Right lobe of liver (tissue), 6 donors: ENCODE measurements around the gene CDK12. TPM values are rescaled to one million over a fixed set of nuclear protein-coding genes. Genes with fewer than 3 reads are reported as not detected.
"Not testable (repeated sequence)": the region's sequence is repeated elsewhere in the genome, so short reads cannot be mapped to it uniquely, and the experiment has no call there.

Source experiments
- ATAC-seq, 4 donors: fragments of 200-7000 bp; cut with Tn5 transposase; one replicate each; pipeline ENCODE4 v1.9.1; 2020; ENCODE audit warnings: mild to moderate bottlenecking in 4 of 4, moderate library complexity in 4 of 4
- DNase-seq, 3 donors: peaks; one replicate each; pipeline ENCODE4 v3.0.0-alpha.2; 2020
- H3K27ac ChIP-seq, 3 donors: fragments of 200-600 bp; one replicate each; pipeline ENCODE4 v1.8.0; 2022
- H3K27me3 ChIP-seq, 2 donors: fragments of 200-600 bp; one replicate each; pipeline ENCODE4 v1.8.0; 2022
- H3K36me3 ChIP-seq, 4 donors: fragments of 200-600 bp; sonication (generic) in 1 of 4; one replicate each; pipeline versions ENCODE4 v1.5.1 to v1.8.0; 2017 to 2022; ENCODE audit warnings: control low read depth in 1 of 4
- H3K4me1 ChIP-seq, 4 donors: fragments of 200-600 bp; sonication (generic) in 1 of 4; one replicate each; pipeline versions ENCODE4 v1.5.1 to v1.8.0; 2017 to 2022; ENCODE audit warnings: control low read depth in 1 of 4
- H3K4me3 ChIP-seq, 3 donors: fragments of 200-600 bp; one replicate each; pipeline ENCODE4 v1.8.0; 2022
- H3K9me3 ChIP-seq, 4 donors: fragments of 200-600 bp; sonication (generic) in 1 of 4; one replicate each; pipeline versions ENCODE4 v1.5.1 to v1.8.0; 2017 to 2022; ENCODE audit warnings: control low read depth in 1 of 4
- CTCF ChIP-seq, 4 donors: fragments of 200-600 bp in 3 of 4; fragments of 450-650 bp in 1 of 4; IDR thresholded peaks; one replicate each; pipeline versions ENCODE4 v1.5.1 to v1.8.0; 2016 to 2022; ENCODE audit warnings: antibody characterized with exemption in 4 of 4, mild to moderate bottlenecking in 2 of 4
- POLR2A ChIP-seq: fragments of 450-650 bp; IDR thresholded peaks from one replicate; pipeline ENCODE4 v1.6.1; 2017; ENCODE audit warnings: antibody characterized with exemption, mild to moderate bottlenecking
- WGBS: methylation state at CpG from one replicate; pipeline ENCODE4 v1.1.6; 2018; ENCODE audit warnings: low coverage, low lambda C conversion rate; ENCODE audit not compliant: insufficient coverage; ENCODE audit errors: missing lambda C conversion rate; 5-methylcytosine and 5-hydroxymethylcytosine counted together
- intact Hi-C, 2 donors: fragments of 100-400 bp; cut with DNase I; formaldehyde crosslinking; loops; one replicate each; pipeline versions ENCODE4 v1.11.2 to v1.14.1; 2022
- total RNA-seq, 6 experiments: library from RNA; depleted of rRNA in 2 of 6; stranded (reverse); fragments of >200 nt in 2 of 6; fragmentation: NEBNext Ultra II Directional in 3 of 6; extraction: Animal tissue kit (Norgen Biotek cat#: 25700) in 3 of 6; gene quantifications; one replicate each; pipeline versions ENCODE4 v1.1.0 to v1.2.4, GENCODE V29; 2016 to 2023
- donor health status: DM: no; HTN: yes; CAD: no.
- donor health status: DM: no; HTN: no; CAD: no.
- donor health status: DM: no; HTN: no; CAD: no.
- donor health status: DM: no; HTN: yes; CAD: no.
- donor health status: DM: no; HTN: yes; CAD: no.

The CDK12 gene
- total RNA-seq, 6 experiments from 2014 or later = 19.4 to 33.4 (median 30.4) TPM

- WGBS = 0% methylated on average over 26 of the region's 34 CpGs
- H3K27me3 ChIP-seq = no peaks in the 10 kb centered on the region
- DNase-seq = peak in 2 of 3 donors; percentile 54 to 59
- no peak for TF ChIP-seq POLR2A
- TF ChIP-seq CTCF (IDR thresholded peaks at IDR 0.05) = no peak
- intact Hi-C loops = no loop called here
- ATAC-seq = peak; percentile 26 to 41 (median 37)
- peak overlapping the region; percentile 76 to 97 (median 96) for H3K4me3 ChIP-seq
- no peaks in the 10 kb centered on the region for H3K36me3 ChIP-seq
- peaks cover 0 to 26% (median 10%) of the 10 kb centered on the region in 4 donors for H3K4me1 ChIP-seq
- no peaks in the 10 kb centered on the region for H3K9me3 ChIP-seq
- H3K27ac ChIP-seq = peak overlapping the region; percentile 95 to 99 (median 99)
Observed at GRCh38 chr17:39461926-39462569, 762 bp downstream of the CDK12 start.

DNA sequence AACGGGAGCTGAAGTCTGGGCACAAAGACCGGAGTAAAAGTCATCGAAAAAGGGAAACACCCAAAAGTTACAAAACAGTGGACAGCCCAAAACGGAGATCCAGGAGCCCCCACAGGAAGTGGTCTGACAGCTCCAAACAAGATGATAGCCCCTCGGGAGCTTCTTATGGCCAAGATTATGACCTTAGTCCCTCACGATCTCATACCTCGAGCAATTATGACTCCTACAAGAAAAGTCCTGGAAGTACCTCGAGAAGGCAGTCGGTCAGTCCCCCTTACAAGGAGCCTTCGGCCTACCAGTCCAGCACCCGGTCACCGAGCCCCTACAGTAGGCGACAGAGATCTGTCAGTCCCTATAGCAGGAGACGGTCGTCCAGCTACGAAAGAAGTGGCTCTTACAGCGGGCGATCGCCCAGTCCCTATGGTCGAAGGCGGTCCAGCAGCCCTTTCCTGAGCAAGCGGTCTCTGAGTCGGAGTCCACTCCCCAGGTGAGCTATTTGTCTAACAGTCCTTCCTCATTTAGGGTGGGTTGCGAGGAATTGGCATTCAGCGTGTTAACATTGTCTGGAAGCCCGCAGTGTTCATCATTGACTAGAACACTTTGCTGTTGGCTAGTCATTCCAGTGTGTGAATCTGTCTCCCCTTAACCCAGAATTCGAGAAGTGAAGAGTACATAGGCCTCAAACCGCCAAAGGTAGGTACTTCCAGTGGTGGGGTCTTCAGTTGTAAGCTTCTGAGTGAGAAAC, 1.5 kb downstream of the CDK12 start:
- H3K27me3 ChIP-seq = no peaks in the 10 kb centered on the region
- H3K36me3 ChIP-seq = peaks cover 0 to 6% (median 0%) of the 10 kb centered on the region in 4 donors
- peak overlapping the region; percentile 95 to 99 (median 99) for H3K27ac ChIP-seq
- TF ChIP-seq CTCF (IDR thresholded peaks at IDR 0.05) = no peak
- no peak for TF ChIP-seq POLR2A
- intact Hi-C loops = no loop called here
- DNase-seq (peak in 2 of 3 donors; percentile 46 to 57), ATAC-seq (no peak)
- H3K4me1 ChIP-seq = peaks cover 0 to 26% (median 10%) of the 10 kb centered on the region in 4 donors
- peak overlapping the region; percentile 76 to 97 (median 96) for H3K4me3 ChIP-seq
- H3K9me3 ChIP-seq = no peaks in the 10 kb centered on the region
- 0% methylated on average over 11 of the region's 28 CpGs for WGBS

DNA sequence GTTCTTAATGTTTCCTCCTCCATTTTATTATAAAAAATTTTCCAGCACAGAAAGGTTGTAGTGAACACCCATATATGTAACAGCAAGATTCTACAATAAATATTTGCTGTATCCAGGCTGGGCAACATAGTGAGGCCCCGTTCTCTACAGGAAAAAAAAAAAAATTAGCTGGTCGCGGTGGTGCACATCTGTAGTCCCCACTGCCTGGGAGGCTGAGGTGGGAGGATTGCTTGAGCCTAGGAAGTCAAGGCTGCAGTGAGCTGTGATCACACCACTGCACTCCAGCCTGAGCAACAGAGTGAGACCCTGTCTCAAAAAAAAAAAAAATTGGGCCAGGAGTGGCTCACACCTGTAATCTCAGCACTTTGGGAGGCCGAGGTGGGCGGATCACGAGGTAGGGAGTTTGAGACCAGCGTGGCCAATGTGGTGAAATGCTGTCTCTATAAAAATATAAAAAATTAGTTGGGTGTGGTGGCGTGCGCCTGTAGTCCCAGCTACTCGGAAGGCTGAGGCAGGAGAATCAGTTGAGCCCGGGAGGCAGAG, 3.4 kb downstream of the CDK12 start:
- Histone ChIP-seq H3K4me3 (peak overlapping the region in 2 of 3 donors; percentile 96 to 97), H3K4me1 (peaks cover 0 to 21% (median 10%) of the 10 kb centered on the region in 4 donors)
- H3K27ac ChIP-seq, H3K9me3 ChIP-seq, intact Hi-C loops, DNase-seq, H3K36me3 ChIP-seq, H3K27me3 ChIP-seq, ATAC-seq: not testable (repeated sequence)
- 79% methylated on average over 11 of the region's 11 CpGs for WGBS

DNA sequence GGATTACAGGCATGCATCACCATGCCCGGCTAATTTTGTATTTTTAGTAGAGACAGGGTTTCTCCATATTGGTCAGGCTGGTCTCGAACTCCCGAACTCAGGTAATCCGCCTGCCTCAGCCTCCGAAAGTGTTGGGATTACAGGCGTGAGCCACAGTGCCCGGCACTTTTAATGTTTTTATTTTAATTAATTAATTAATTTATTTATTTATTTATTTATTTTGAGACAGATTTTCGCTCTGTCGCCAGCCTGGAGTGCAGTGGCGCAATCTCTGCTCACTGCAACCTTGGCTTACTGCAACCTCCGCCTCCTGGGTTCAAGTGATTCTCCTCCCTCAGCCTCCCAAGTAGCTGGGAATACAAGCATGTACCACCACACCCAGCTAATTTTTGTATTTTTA, 7.3 kb downstream of the CDK12 start:
- H3K9me3 ChIP-seq, DNase-seq, ATAC-seq, intact Hi-C loops, H3K27me3 ChIP-seq, H3K27ac ChIP-seq, H3K4me3 ChIP-seq: not testable (repeated sequence)
- Histone ChIP-seq H3K4me1 (peaks cover 0 to 21% (median 10%) of the 10 kb centered on the region in 4 donors), H3K36me3 (peaks cover 8 to 38% (median 15%) of the 10 kb centered on the region in 4 donors)
- 100% methylated on average over 5 of the region's 11 CpGs for WGBS

DNA sequence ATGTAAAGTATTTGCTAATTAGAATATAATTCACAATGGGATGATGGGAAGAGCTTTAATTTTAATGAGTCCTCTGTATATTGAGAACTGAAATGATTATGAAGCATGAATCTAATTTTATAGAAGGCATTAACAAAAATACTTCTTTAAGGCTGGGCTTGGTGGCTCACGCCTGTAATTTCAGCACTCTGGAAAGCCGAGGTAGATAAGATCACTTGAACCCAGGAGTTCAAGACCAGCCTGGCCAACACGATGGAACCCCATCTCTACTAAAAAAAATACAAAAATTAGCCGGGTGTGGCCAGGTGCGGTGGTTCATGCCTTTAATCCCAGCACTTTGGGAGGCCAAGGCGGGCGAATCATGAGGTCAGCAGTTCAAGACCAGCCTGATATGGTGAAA, 12.0 kb downstream of the CDK12 start:
- H3K9me3 ChIP-seq = no peaks in the 10 kb centered on the region
- intact Hi-C loops = no loop called here
- H3K36me3 ChIP-seq = peaks cover 8 to 52% (median 23%) of the 10 kb centered on the region in 4 donors
- ATAC-seq (no peak), DNase-seq (no peak)
- 98% methylated on average over 7 of the region's 7 CpGs for WGBS
- H3K27ac ChIP-seq = no peak overlapping the region
- no peaks in the 10 kb centered on the region for H3K4me1 ChIP-seq
- H3K27me3 ChIP-seq = no peaks in the 10 kb centered on the region
- TF ChIP-seq POLR2A = no peak
- no peak overlapping the region for H3K4me3 ChIP-seq

DNA sequence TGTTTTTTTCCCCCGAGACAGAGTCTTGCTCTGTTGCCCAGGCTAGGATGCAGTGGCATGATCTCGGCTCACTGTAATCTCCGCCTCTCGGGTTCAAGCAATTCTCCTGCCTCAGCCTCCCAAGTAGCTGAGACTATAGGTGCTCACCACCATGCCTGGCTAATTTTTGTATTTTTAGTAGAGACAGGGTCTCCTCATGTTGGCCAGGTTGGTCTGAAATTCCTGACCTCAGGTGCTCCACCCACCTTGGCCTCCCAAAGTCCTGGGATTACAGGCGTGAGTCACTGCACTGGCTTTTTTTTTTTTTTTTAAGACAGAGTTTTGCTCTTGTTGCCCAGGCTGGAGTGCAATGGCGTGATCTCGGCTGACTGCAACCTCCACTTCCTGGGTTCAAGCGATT, 18.3 kb downstream of the CDK12 start:
- H3K27ac ChIP-seq, intact Hi-C loops, DNase-seq, ATAC-seq, H3K4me1 ChIP-seq, H3K27me3 ChIP-seq, H3K9me3 ChIP-seq, H3K4me3 ChIP-seq: not testable (repeated sequence)
- peaks cover 0 to 33% (median 11%) of the 10 kb centered on the region in 4 donors for H3K36me3 ChIP-seq
- 92% methylated on average over 8 of the region's 8 CpGs for WGBS
